Upper lobe of right lung (tissue), 1 donor: ENCODE measurements around the gene TAS1R1. TPM values are rescaled to one million over a fixed set of nuclear protein-coding genes. Genes with fewer than 3 reads are reported as not detected.

Experiments used
- ATAC-seq: fragments of 200-7000 bp; cut with Tn5 transposase; one replicate; pipeline ENCODE4 v1.9.1; 2020; ENCODE audit warnings: mild to moderate bottlenecking, moderate library complexity
- DNase-seq: peaks from one replicate; pipeline ENCODE4 v3.0.0-alpha.2; 2020
- H3K27ac ChIP-seq: fragments of 200-600 bp; one replicate; pipeline ENCODE4 v1.8.0; 2022
- H3K27me3 ChIP-seq: fragments of 200-600 bp; one replicate; pipeline ENCODE4 v1.8.0; 2022; ENCODE audit warnings: mild to moderate bottlenecking
- H3K36me3 ChIP-seq: fragments of 200-600 bp; one replicate; pipeline ENCODE4 v1.8.0; 2022
- H3K4me1 ChIP-seq: fragments of 200-600 bp; one replicate; pipeline ENCODE4 v1.8.0; 2022
- H3K4me3 ChIP-seq: fragments of 200-600 bp; one replicate; pipeline ENCODE4 v1.8.0; 2022; ENCODE audit warnings: mild to moderate bottlenecking
- H3K9me3 ChIP-seq: fragments of 200-600 bp; one replicate; pipeline ENCODE4 v1.8.0; 2022
- CTCF ChIP-seq: fragments of 200-600 bp; IDR thresholded peaks from one replicate; pipeline ENCODE4 v1.8.0; 2022; ENCODE audit warnings: antibody characterized with exemption
- intact Hi-C: fragments of 100-400 bp; cut with DNase I; formaldehyde crosslinking; loops from one replicate; pipeline ENCODE4 v1.11.0; 2022
- total RNA-seq: library from RNA; stranded (reverse); fragmentation: NEBNext Ultra II Directional; extraction: Animal tissue kit (Norgen Biotek cat#: 25700); gene quantifications from one replicate; pipeline ENCODE4 v1.2.1, GENCODE V29; 2021
- donor health status: DM: no; HTN: yes; CAD: no; lungs with severe emphysema.

Gene TAS1R1
- total RNA-seq, 1 donor from 2014 or later, result not detected

- ATAC-seq (no peak), DNase-seq (no peak)
- no peaks in the 10 kb centered on the region for H3K36me3 ChIP-seq
- TF ChIP-seq CTCF, result no peak
- no peak overlapping the region for H3K27ac ChIP-seq
- no peaks in the 10 kb centered on the region for H3K9me3 ChIP-seq
- H3K4me3 ChIP-seq, result no peak overlapping the region
- intact Hi-C loops, result no loop called here
- H3K27me3 ChIP-seq, result no peaks in the 10 kb centered on the region
- H3K4me1 ChIP-seq, result peaks cover 2% of the 10 kb centered on the region
Measured at GRCh38 chr1:6574025-6574620, 19.0 kb downstream of the TAS1R1 start.

- DNase-seq (no peak), ATAC-seq (no peak)
- H3K4me1 ChIP-seq, result peaks cover 6% of the 10 kb centered on the region
- H3K27ac ChIP-seq, result no peak overlapping the region
- TF ChIP-seq CTCF, result no peak
- no peaks in the 10 kb centered on the region for H3K36me3 ChIP-seq
- no peaks in the 10 kb centered on the region for H3K9me3 ChIP-seq
- intact Hi-C loops, result no loop called here
- H3K27me3 ChIP-seq, result no peaks in the 10 kb centered on the region
- H3K4me3 ChIP-seq, result no peak overlapping the region
Measured at GRCh38 chr1:6574818-6575217, 19.7 kb downstream of the TAS1R1 start.

- TF ChIP-seq CTCF, result no peak
- H3K9me3 ChIP-seq, result no peaks in the 10 kb centered on the region
- intact Hi-C loops, result no loop called here
- H3K4me3 ChIP-seq, result no peak overlapping the region
- H3K27me3 ChIP-seq, result no peaks in the 10 kb centered on the region
- ATAC-seq (no peak), DNase-seq (no peak)
- no peak overlapping the region for H3K27ac ChIP-seq
- H3K4me1 ChIP-seq, result peaks cover 30% of the 10 kb centered on the region
- H3K36me3 ChIP-seq, result no peaks in the 10 kb centered on the region
Measured at GRCh38 chr1:6577831-6578525, 22.9 kb downstream of the TAS1R1 start.

- Histone ChIP-seq H3K4me1 (peaks cover 30% of the 10 kb centered on the region), H3K27me3 (no peaks in the 10 kb centered on the region), H3K9me3 (no peaks in the 10 kb centered on the region), H3K4me3 (peak overlapping the region; percentile 92), H3K36me3 (no peaks in the 10 kb centered on the region), H3K27ac (peak overlapping the region; percentile 97)
- DNase-seq (no peak), ATAC-seq (no peak)
- intact Hi-C loops, result no loop called here
- no peak for TF ChIP-seq CTCF
Measured at GRCh38 chr1:6578624-6579373, 23.7 kb downstream of the TAS1R1 start.

- intact Hi-C loops, result no loop called here
Measured at GRCh38 chr1:6579374-6580118, 24.4 kb downstream of the TAS1R1 start, which contains the start of gene ZBTB48. ZBTB48 (plus strand) TSS chr1:6579994; CDS start chr1:6580610, 616 bp downstream.

More at GRCh38 chr1:6579374-6580118, 24.4 kb downstream of the TAS1R1 start, which contains the start of gene ZBTB48:
- Histone ChIP-seq H3K27ac (peak within 1 kb of the TSS; percentile 97), H3K27me3 (no peaks in the 10 kb centered on the region), H3K9me3 (no peaks in the 10 kb centered on the region), H3K4me1 (peaks cover 30% of the 10 kb centered on the region), H3K36me3 (no peaks in the 10 kb centered on the region), H3K4me3 (peak within 1 kb of the TSS; percentile 92)
- peak; percentile 100 for DNase-seq
- no peak for TF ChIP-seq CTCF
- ATAC-seq, result peak; percentile 98
